Stimulated activated CD8-positive, alpha-beta memory T cell treated with anti-CD3 and anti-CD28 coated beads, Interleukin-4, amount 100 ng/mL, for 4 hours (primary cell): ENCODE measurements around the gene CCDC15.

Experiments
- DNase-seq, 2 donors: peaks; one replicate each; pipeline ENCODE4 v3.0.0-alpha.2; 2020; ENCODE audit warnings: low read depth in 2 of 2, low spot score in 1 of 2

CCDC15 gene

DNA sequence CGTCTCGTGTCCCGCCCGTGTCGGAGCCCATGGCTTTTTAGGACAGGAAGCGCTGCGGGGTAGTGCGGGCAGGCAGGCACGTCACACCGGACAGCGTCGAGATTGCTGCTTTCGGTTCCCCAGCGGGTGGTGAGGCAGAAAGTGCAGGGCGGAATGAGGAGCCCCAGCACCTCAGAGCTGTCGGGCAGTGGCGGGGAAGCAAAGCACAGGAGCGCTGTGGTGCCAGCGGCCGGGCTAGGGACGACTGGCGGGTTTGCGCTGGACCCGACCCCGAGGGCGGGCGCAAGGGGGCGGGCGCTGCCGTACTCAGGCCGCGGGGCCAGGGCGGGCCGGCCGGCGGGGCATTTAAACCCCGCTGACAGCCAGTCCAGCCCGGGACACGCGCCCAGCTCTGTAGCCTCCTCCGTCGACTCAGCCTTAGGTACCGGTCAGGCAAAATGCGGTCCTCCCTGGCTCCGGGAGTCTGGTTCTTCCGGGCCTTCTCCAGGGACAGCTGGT lies 109.0 kb downstream of the CCDC15 start, which contains the start of gene SLC37A2:
TSS of gene SLC37A2 (plus strand) at position 375 of the 498 bp plus-strand sequence. CDS start at position 438, 63 bp downstream.
- peak in 1 of 2 donors; percentile 28 for DNase-seq

DNA sequence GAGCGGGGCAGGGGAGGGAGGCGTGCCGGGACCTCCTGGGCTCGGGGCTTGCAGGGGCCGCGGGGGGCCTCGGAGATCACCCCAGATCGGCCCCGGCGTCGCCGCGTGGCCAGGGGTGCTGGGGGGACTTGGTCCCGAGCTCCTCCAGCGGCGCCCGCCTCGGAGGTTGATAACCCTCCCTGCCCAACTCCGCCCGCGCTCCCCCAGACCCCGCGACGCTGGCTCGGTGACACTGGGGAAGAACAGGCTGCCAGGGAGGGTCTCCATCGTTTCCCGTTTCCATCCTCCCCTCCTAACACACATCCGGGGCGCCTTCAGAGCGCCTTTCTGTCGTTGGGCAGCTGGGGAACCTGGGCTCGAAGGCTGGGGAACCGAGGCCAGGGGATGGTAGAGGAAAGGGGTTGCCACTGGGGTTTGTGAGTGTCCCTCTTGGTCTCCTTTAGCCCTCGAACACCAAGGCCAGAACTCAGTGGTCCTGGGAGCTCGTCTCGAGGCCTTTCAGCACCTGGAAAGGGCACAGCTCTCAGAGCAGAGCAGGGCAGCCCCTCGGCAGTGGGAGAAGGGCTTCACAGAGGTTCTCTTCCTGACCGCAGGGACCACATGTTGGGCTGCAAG lies 109.5 kb downstream of the CCDC15 start:
- DNase-seq = no peak

DNA sequence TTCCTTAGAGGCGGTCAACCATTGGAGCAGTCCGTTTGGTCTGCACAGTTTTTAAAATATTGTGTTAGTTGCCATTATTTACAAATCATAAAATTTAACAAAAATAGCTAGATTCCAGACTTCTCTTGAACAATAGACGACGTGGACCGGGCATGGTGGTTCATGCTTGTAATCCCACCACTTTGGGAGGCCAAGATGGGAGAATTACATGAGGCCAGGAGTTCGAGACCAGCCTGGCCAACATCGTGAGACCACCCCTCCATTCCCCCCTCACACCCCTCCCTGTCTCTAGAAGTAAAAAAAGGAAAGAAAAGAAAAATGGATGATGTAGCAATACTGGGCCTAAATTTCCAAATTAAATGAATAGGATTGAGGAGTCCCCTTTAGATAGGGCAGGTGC lies 110.1 kb downstream of the CCDC15 start:
- DNase-seq = no peak

DNA sequence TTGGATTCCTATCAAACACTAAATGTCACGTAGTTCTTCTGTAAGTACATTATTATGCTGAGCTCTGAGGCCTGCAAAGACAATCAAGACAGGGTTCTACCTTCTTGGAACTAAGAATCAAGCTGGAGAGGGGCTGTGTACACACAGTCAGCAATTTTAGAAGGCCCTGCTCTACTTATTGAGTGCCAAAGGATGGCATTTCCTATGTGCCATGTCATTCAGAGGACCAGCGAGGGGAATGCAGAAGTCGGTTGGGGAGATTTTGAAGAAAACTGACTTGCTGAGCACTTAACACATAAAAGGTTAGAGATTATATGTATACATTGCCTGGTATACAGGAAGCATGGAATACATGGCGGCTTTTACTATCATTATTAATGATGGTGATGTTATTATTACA lies 114.4 kb downstream of the CCDC15 start:
- DNase-seq = no peak

DNA sequence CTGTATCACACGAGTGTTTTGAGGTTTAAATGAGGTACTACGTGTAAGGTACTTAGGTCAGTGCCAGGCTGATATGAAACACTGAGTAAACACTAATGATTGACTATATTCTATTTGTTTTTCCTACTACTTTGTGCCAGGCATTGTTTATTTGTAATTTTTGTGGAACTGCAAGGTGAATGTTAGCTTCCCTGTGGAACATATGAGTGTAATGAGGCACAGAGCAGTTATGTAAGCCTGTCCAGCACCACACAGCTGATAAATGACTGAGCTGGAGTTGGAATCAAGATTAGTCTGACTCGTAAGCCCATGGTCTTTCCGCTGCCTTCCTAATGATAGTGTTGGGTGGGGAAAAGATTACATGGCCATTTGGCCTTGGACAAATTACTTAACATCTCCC lies 115.0 kb downstream of the CCDC15 start:
- DNase-seq = no peak

DNA sequence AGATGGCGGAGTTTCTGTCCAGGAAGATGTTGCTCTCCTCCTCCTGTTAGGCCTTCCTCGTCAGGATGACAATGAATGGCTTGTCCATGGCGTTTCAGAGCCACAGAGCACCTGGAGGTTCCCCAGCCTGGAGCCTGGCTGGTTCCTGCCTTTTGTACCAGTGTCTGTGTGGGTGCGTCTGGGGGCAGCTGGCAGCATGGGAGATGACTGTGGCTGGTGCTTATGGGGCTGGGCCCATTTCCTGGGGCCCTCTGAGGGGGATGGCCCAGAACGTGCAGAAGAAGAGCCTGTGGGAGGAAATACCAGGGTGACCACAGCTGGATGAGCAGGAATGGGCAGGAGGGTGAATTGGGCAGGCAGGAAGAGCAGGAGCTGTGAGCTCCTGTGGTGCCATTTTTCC lies 115.8 kb downstream of the CCDC15 start:
- DNase-seq = no peak

DNA sequence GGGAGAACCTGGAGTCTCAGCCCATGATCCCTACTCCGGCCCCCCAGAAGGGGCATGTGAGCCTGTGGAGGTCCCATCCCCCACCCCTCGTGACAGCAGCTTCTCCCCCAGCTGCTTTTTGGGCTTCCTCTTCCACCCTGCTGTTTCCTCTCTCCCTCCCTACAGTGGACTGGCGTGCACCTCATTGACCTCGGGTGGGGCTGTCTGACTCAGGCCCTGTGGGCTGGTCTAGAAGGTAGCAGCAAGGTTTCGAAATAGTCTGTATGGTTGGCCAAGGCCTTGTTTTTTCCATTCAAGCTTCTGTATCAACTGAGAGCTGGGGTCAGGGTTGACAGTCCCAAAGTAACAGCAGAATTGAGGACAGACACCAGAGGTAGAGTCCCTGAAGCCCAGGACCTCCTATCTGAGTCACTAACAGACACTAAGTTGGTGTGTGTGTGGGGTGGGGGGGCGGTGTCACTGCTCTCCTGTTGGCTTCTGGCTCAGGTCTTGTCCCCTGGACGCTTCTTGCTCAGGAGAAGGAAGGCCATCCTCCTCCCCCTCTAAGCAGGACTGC lies 116.8 kb downstream of the CCDC15 start:
- no peak for DNase-seq

DNA sequence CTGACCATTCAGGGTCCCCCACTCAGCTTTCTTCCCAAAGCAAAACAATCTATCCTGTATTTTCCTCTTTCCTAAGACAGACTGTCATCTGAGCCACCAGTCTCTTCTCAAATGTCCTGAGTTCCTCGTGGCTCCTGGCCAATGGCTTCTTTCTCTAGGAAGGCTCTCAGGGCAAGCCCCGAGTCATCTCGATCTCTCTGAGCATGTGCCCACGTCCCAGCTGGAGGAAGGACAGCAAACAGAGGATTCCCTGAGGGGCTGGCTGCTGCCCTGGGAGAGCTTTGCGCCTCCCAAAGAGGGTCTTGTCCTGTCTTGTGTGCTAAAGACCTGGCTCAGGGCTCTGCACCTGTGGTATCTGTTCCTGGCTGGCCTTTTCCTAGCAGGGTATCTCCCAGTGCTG lies 117.4 kb downstream of the CCDC15 start:
- DNase-seq = no peak

DNA sequence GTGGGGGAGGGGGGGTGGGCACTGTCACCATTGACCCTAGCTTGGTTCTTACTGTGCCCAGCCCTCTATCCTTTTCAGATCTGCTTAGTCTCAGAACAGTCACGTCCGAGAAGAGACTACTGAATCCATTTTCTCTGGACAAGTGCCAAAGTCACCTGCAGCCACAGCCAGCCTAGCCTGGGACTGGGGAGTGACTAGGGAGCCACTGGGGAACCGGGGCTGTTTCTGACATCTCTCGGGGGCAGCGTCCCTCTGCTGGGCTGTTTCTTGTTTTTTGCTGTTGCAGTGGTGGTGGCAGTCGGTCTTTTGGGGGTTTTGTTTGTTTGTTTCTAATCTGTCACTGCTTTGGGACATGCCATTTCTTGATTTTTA lies 117.8 kb downstream of the CCDC15 start:
- no peak for DNase-seq

DNA sequence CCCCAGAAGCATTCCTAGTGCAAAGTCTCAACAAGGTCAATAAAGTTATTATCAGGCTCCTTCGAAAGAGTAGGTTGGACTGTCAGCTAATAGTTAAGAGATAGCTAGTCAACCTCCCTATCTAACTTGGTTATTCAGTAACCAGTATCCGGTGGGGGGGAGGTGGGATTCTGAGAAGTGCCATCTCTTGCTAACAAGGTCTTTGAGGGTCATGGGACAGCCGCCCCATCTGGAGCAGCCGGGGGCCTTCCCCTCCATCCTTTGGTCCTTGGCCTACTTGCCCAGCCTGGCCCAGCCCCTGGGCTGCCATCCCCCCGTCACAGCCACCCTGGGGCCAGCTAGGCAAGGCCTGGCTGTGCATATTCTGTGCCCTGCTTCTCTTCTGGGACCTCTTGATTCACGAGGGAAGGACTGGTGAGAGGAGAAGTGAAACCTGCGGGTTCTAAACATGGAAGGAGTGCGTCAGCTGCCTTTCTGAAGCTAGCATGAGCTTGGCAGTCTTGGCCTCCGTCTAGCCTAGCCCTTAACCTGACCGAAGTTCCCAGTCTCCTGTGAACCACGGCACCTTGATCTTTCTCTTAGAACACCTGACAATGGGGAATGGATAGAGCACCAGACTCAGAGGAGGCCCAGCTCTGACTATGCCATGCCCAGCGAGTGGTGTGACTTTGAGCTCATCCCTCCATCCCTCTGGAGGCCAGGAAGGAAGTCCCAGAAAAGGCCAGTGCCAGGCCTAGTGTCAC lies 118.4 kb downstream of the CCDC15 start:
- DNase-seq = no peak

DNA sequence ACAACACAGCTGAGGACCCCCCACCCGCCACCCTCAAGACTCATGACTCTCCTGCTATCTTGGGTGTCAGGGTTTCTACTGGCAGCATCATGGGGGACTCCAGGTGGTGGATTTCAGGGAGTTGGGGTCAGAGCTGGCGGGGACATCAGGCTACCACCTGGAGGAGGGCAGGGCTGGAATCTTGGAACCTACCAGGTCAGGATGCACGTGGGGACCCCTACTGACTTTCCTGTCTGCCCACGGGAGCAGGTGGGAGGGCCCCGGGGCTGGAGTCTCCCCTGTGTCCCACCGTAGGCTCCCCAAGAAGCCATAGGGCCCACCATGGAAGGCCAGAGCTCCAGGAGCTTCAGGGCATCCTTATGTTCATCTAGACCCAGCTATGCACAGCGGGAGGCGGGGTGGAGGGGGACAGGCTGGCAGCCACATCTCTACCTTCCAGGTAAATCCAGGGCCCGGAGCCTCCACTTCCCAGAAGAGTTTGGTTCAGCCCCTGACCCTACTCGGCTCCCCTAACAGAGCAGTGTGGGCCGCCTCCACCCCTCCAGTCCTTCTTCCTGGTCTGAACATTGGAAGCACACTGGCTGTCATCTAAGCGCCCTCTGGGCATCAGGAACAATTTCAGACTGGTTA lies 119.1 kb downstream of the CCDC15 start:
- no peak for DNase-seq

DNA sequence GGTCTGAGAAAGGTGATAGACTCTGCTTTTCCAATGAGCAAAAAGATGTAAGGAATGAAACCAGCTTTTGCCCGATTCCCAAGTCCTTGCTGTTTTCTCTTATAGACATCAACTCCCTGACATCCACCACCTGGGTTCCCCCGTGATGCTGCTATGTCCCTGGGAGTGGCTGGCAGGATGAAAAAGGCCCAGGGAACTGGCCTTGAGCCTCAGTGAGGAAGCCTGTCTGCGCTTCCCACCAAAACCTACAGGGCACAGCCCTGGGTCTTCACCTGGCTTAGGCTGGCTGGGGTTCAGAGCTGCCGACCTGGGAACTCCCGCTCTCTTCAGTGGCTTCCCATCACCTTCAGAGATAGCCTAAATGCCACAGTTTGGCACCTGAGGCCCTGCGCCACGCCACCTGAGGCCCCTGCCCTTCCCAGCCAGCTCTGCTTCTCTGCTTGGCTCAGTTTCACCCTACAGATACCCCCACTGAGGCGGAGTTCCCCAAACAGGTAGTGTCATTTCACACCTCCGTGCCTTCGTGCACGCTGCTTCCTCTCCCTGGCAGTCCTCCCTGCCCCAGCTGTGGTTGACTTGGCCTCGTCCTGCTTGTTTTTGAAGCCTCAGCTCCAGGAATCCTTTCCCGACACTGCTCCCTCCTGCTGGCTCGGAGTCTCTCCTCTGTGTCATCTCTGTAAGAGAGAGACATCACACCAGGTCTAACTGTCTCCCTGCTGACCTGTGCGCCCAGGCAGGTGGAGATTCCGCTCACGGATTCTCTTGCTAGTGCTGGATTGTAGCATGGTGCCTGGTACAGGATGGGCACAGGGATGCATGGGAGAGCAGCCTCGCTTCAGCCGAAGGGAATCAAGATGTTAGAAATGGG lies 119.8 kb downstream of the CCDC15 start:
- DNase-seq = no peak

DNA sequence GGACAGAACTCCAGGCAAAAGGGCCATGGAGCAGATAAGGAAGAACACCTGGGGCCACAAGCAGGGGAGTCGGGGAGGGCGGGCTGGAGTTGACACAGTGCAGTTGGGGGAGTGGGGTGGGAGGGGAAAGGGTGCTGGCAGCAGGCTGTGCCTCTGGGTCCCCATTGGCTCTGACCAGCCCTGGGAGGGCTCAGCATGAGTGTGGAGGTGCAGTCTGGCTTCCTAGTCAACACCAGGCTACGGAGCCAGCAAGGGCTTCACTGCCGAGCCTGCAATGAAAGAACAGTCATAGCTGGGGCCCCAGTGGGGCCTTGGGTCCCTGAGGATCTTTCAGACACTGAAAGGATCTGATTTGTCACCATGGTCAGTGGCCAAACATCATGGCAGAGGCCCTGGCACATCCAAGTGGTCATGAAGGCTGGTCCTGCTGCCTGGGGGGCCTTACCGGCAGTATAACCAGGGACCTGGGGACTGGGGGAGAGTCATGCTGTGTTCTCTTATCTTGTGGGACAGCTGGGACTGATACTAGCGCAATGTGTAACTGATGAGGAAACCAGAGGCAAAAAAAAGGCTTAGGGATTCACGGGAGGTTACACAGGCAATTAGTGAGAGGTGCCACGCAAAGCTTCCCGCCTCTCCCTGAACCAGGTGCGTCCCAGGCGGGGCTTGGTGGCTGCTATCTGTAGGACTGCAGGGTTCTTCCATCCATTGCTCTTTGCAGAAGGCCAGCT lies 120.7 kb downstream of the CCDC15 start:
- no peak for DNase-seq

DNA sequence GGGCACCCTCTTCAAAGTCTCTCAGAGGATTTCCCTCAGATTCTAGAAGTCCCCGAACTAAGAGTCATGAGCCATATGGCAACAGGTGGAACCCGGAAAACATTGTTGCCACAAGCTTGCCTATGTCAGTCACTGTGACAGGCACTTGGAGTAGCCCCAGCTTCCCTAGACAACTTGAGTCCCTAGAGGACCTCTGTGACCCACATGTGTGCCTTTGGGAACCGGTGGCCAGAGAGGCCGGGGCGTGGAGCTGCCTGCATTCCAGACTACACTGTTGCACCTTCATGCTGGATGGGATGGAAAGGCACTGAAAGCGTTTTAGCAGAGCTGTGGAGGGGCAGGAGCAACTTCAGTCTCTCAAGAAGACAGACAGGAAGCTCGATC lies 121.2 kb downstream of the CCDC15 start:
- DNase-seq = no peak

DNA sequence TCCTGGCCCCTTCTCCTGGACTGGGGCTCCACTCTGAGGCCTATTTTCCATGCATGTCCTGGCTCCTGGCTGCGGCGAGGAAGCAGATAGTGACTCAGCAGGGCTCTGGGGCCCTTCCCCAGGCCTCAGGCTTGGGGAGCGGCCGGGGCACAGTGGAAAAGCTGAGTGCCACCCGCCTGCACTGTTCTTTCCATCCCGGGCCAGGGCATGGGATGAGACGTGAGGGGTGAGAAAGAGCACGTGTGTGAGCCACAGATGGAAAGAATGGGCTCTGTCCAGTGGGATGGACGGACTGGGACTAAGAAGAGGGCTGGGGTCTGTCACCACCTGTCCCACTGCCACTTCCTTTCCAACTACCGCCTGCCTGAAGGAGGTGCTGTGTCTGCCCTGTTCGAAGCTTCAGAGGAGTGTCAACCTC lies 121.9 kb downstream of the CCDC15 start:
- DNase-seq = no peak

DNA sequence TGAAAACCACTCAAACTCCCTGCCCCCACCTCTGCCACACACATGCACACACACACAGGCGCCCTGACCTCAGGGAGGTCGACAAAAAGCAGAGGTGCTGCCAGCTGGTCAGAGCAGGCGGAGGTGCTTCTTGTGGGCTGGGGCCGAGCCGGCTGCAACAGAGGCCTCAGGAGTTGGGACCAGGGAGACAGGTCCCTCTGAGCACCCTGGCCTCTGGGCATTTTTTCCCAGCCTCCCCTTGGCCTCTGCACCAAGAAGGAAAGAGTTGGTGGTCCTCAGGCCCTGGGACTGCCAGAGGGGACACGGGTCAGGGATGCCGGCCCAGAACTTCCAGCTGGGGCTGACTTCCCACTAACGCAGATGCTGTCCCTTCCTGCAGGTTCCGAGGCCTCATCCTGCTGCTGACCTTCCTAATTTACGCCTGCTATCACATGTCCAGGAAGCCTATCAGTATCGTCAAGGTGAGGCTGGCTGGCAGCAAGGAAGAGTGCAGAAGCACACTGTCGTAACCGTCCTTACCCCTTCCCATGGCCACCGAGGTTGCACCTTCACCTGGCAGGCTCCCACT lies 122.5 kb downstream of the CCDC15 start:
- no peak for DNase-seq

DNA sequence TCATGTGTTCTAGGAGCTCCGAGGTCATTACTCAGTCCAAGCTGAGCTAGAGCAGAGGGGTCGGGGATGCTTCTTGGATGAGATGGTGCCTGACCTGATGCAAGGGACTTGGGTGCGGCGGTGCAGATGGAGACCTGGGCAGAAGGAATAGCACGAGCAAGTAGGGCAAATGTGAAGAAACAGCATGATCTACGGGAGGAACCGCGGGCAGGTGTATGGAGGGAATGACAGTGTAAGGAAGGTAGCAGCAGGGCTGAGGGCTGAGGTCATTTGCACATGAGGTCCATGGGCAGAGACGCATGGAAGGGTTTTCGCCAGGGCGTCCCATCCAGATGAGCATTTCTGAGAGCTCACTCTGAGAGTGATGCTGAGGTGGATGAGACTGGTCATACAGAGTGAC lies 124.0 kb downstream of the CCDC15 start:
- DNase-seq = no peak

DNA sequence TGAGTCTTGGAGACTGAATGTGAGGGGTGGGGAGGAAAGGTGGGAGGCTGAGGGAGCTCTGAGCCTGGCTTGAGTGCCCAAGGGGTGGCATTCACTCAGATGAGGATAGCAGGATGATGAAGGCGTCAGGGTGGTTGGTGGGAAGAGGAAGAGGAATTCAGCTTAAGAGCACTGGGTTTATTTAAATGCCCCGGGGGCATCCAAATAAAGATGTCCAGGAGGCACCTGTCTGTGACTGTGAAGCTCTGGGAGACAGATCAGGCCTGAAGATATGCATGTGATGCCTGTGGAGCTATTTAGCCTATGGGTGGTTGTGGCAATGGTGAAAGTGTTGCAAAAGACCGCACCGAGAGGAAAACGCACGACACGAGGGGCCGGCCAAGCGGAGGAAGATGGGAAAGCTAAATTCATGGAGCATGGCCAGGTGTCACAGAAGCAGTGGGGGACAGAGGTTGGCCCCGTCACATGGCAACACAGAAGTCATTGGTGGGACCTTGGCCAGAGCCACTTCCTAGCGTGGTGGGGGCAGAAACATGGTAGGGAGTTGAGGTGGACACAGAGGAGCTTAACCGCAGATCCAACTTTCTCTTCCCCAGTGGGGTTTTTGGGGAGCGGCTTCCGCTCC lies 124.6 kb downstream of the CCDC15 start:
- DNase-seq = no peak

DNA sequence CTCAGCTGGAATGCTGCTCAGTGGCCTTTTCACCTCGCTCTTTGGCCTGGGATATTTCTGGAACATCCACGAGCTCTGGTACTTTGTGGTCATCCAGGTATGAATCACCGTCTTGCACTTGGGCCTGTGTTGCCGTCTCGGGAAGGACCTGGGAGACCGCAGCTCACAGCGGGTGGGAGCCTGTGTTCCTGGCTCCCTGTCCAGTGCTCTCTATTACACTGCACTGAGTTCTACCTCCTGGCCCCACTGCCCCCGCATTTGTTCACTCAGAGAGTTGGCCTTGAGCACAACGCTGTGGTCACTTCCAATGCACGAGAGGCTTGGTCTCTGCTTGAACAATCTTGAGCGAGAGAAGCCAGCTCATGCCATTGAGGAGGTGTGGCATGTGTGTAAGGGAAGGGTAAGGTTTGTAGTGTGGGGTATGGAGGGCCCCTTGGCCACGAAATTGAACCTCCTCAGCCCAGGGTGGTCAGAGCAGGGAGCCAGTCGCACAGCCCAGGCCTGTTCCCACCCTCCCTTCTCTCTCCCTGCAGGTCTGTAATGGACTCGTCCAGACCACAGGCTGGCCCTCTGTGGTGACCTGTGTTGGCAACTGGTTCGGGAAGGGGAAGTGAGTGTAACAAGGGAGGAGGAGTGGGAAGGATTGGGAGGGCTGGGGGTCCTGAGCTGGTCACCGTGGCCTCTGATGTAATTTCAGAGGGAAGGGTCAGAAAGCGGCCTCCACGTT lies 125.3 kb downstream of the CCDC15 start:
- DNase-seq = no peak
